Right lobe of liver (tissue), 4 donors: ENCODE data around the gene SPTB.

Source experiments
- POLR2A ChIP-seq: fragments of 450-650 bp; IDR thresholded peaks from one replicate; pipeline ENCODE4 v1.6.1; 2017; ENCODE audit warnings: antibody characterized with exemption, mild to moderate bottlenecking
- TF ChIP-seq, protein P1 (sequence below), 4 donors: fragments of 200-600 bp in 3 of 4; fragments of 450-650 bp in 1 of 4; IDR thresholded peaks; one replicate each; pipeline versions ENCODE4 v1.5.1 to v1.8.0; 2016 to 2022; ENCODE audit warnings: antibody characterized with exemption in 4 of 4, mild to moderate bottlenecking in 2 of 4
- donor health status: DM: no; HTN: no; CAD: no.
- donor health status: DM: no; HTN: no; CAD: no.
- donor health status: DM: no; HTN: yes; CAD: no.

DNA sequence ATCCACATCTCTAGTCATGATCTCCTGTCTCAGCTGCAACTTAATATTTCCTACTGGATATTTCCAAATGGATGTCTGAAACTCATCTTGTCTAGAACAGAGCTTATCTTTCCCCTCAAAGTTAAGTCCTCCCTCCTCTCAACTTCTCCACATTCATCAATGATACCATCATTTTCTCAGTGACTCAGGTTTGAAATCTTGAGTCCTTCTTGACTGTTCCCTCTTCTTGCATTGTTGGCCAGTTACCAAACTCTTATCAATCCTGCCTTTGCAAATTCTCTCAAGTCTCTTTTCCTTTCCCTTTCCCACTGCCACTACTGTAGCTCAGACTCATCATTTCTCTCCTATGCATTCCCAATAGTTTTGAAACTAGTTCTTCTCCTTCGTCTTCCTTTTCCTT is 20.3 kb upstream of the SPTB start:
- no peak for TF ChIP-seq POLR2A
- TF ChIP-seq, protein P1, sequence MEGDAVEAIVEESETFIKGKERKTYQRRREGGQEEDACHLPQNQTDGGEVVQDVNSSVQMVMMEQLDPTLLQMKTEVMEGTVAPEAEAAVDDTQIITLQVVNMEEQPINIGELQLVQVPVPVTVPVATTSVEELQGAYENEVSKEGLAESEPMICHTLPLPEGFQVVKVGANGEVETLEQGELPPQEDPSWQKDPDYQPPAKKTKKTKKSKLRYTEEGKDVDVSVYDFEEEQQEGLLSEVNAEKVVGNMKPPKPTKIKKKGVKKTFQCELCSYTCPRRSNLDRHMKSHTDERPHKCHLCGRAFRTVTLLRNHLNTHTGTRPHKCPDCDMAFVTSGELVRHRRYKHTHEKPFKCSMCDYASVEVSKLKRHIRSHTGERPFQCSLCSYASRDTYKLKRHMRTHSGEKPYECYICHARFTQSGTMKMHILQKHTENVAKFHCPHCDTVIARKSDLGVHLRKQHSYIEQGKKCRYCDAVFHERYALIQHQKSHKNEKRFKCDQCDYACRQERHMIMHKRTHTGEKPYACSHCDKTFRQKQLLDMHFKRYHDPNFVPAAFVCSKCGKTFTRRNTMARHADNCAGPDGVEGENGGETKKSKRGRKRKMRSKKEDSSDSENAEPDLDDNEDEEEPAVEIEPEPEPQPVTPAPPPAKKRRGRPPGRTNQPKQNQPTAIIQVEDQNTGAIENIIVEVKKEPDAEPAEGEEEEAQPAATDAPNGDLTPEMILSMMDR (IDR thresholded peaks at IDR 0.05), result no peak
